Breast epithelium (tissue), 3 donors: ENCODE results near the gene SPCS1.

Experiments used
- CTCF ChIP-seq, 3 donors: fragments of 450-650 bp; IDR thresholded peaks; one replicate each; pipeline ENCODE4 v1.5.1; 2016 to 2017; ENCODE audit warnings: antibody characterized with exemption in 3 of 3, mild to moderate bottlenecking in 3 of 3, moderate library complexity in 3 of 3
- POLR2A ChIP-seq: fragments of 450-650 bp; IDR thresholded peaks from one replicate; pipeline ENCODE4 v1.6.1; 2016; ENCODE audit warnings: antibody characterized with exemption, mild to moderate bottlenecking, moderate library complexity
- POLR2AphosphoS5 ChIP-seq, 3 donors: sonication (generic); formaldehyde crosslinking; IDR thresholded peaks; one replicate each; pipeline ENCODE4 v1.6.1; 2017; ENCODE audit warnings: antibody characterized with exemption in 3 of 3

- no peak for TF ChIP-seq CTCF (IDR thresholded peaks at IDR 0.05)
- no peak for TF ChIP-seq POLR2AphosphoS5 (IDR thresholded peaks at IDR 0.05)
- no peak for TF ChIP-seq POLR2A
These were observed 13.7 kb downstream of the SPCS1 start for GRCh38 chr3:52719618-52720017.
